ENCODE results near the gene RPRD2.
A peak's percentile ranks its signal among the peaks of the same experiment; 100 is the strongest.
"Not testable (repeated sequence)": the region's sequence is repeated elsewhere in the genome, so short reads cannot be mapped to it uniquely, and the experiment has no call there.

RPRD2 gene

GRCh38 chr1:150363426-150364230, at the start of gene RPRD2:
Gene RPRD2, plus strand, starts transcription at chr1:150364147. Its CDS starts 568 bp downstream, at chr1:150364715.
- TF ChIP-seq CTCF (conservative IDR thresholded peaks at IDR 0.05), result no peak
- H3K27ac ChIP-seq, result peak within 1 kb of the TSS; percentile 99

- not testable (repeated sequence) for H3K27ac ChIP-seq
Observed at GRCh38 chr1:150314691-150315090, 49.3 kb upstream of the RPRD2 start.

GRCh38 chr1:150320667-150320978, 43.3 kb upstream of the RPRD2 start:
- TF ChIP-seq CTCF (conservative IDR thresholded peaks at IDR 0.05), result no peak
- peak overlapping the region; percentile 99 for H3K27ac ChIP-seq

GRCh38 chr1:150321826-150322166, 42.2 kb upstream of the RPRD2 start:
- TF ChIP-seq CTCF (conservative IDR thresholded peaks at IDR 0.05), result no peak
- H3K27ac ChIP-seq, result peak overlapping the region; percentile 99

DNA sequence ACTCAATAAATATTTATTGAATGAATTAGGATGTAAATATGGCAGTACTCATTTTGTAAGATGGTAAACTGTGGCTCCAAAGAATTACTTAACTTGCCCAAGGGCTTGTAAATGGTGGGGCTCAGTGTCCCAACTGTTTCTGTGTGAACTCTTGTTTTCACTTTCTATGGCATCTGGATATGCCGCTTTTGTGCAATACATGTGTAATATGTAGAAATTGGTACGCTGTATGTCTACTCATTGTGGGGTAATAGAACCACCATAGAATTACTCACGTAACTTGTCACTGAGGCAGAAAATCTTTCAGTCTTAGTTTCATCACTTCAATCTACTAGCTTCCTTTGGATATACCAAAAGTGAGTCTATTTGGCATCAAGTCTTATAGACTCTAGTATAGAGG, 41.6 kb upstream of the RPRD2 start:
- TF ChIP-seq CTCF (conservative IDR thresholded peaks at IDR 0.05), result no peak
- peak overlapping the region; percentile 99 for H3K27ac ChIP-seq

DNA sequence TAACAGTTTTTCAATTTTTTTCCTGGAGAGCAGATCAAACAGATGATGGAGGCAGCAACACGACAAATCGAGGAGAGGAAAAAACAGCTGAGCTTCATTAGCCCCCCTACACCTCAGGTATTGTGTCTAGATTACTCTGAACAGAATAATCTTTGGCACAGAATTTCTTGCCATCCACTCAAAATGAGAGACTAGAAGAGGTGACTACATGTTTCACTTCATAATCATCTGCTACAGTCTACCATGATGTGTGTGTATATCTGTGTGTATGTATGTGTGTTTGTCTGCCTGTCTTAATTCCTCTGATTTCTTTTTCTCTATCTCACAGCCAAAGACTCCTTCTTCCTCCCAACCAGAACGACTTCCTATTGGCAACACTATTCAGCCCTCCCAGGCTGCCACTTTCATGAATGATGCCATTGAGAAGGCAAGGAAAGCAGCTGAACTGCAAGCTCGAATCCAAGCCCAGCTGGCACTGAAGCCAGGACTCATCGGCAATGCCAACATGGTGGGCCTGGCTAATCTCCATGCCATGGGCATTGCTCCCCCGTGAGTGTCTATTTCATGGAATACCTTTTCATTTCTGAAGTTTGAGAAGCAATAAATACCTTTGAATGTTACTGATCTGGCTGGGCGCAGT, 31.2 kb upstream of the RPRD2 start:
- no peak overlapping the region for H3K27ac ChIP-seq

DNA sequence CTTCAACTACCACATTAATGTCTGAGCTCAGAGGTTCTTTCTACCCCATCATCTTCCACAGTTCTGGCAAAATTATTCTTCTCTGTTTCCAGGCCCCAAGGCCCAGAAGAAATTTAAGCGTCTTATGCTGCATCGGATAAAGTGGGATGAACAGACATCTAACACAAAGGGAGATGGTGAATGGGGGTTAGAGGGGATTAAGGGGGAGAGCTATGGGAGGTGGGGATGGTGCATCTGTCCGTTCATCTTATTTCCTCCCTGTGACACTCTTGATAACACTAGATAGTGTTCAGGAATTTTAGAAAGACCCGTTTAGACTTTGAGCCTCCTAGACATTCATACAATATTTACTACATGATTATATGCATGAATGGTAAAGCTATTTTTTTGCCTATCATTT, 17.6 kb upstream of the RPRD2 start:
- no peak for TF ChIP-seq CTCF (conservative IDR thresholded peaks at IDR 0.05)
- no peak overlapping the region for H3K27ac ChIP-seq

More for the DNA sequence above, 31.2 kb upstream of the RPRD2 start:
- TF ChIP-seq CTCF (conservative IDR thresholded peaks at IDR 0.05), result no peak

DNA sequence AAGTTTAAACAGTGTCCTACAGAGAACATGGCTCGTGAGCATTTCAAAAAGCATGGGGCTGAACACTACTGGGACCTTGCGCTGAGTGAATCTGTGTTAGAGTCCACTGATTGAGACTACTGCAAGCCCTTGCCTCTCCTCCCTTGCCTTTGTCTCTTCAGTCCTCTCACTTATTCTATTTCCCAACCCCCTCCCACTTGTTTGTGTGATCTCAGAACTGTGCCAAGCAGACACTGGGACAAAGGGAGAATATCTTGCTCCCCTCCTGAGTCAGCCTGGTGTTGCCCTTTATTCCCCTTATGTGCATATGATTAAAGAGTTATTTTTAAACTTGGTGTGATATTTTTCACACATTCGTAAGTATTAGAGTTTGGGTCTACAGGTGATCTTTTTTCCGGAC, 11.1 kb upstream of the RPRD2 start:
- TF ChIP-seq CTCF (conservative IDR thresholded peaks at IDR 0.05), result no peak
- no peak overlapping the region for H3K27ac ChIP-seq

All from VCaP (cell line).